Thoracic aorta (tissue), 2 donors: Measurements from ENCODE around the gene MEIS1. TPM values are rescaled to one million over a fixed set of nuclear protein-coding genes. Genes with fewer than 3 reads are reported as not detected.

Experiments
- ATAC-seq: fragments of 150-250 bp; one replicate; pipeline ENCODE4 v1.8.0; 2017; ENCODE audit warnings: low read depth; ENCODE audit not compliant: insufficient number of reproducible peaks, low FRiP score
- DNase-seq: peaks from one replicate; pipeline ENCODE4 v3.0.0-alpha.2; 2020; ENCODE audit warnings: low spot score
- H3K27ac ChIP-seq, 2 donors: fragments of 200-600 bp; sonication (generic); 1 replicate in 1 of 2; 2 replicates in 1 of 2; pipeline ENCODE4 v1.5.1; 2016; ENCODE audit warnings: mild to moderate bottlenecking in 2 of 2, moderate library complexity in 2 of 2
- H3K27me3 ChIP-seq: fragments of 200-600 bp; sonication (generic); replicated peaks from 2 replicates; pipeline ENCODE4 v1.6.0; 2016; ENCODE audit warnings: mild to moderate bottlenecking; ENCODE audit not compliant: insufficient read depth
- H3K36me3 ChIP-seq: fragments of 200-600 bp; sonication (generic); one replicate; pipeline ENCODE4 v1.5.1; 2016
- H3K4me1 ChIP-seq, 2 donors: fragments of 200-600 bp; sonication (generic); 1 replicate in 1 of 2; 2 replicates in 1 of 2; pipeline versions ENCODE4 v1.5.1 to v1.6.0; 2016; ENCODE audit warnings: low read depth in 2 of 2, mild to moderate bottlenecking in 1 of 2; ENCODE audit not compliant: control insufficient read depth in 1 of 2
- H3K4me3 ChIP-seq: fragments of 200-600 bp; sonication (generic); 2 replicates; pipeline ENCODE4 v1.5.1; 2016; ENCODE audit warnings: mild to moderate bottlenecking
- H3K9me3 ChIP-seq: fragments of 200-600 bp; sonication (generic); 2 replicates; pipeline ENCODE4 v1.5.1; 2016
- total RNA-seq, 2 donors: library from RNA; depleted of rRNA; stranded (reverse); fragments of >200 nt; gene quantifications; one replicate each; pipeline versions ENCODE4 v1.1.0 to v1.2.3, GENCODE V29; 2016
- TF ChIP-seq, protein P1 (sequence below): fragments of 200-600 bp; sonication (generic); IDR thresholded peaks from one replicate; pipeline ENCODE4 v1.5.1; 2019; ENCODE audit warnings: antibody characterized with exemption

The MEIS1 gene
- total RNA-seq, 2 donors from 2014 or later = 29.4 to 58.4 TPM

DNA sequence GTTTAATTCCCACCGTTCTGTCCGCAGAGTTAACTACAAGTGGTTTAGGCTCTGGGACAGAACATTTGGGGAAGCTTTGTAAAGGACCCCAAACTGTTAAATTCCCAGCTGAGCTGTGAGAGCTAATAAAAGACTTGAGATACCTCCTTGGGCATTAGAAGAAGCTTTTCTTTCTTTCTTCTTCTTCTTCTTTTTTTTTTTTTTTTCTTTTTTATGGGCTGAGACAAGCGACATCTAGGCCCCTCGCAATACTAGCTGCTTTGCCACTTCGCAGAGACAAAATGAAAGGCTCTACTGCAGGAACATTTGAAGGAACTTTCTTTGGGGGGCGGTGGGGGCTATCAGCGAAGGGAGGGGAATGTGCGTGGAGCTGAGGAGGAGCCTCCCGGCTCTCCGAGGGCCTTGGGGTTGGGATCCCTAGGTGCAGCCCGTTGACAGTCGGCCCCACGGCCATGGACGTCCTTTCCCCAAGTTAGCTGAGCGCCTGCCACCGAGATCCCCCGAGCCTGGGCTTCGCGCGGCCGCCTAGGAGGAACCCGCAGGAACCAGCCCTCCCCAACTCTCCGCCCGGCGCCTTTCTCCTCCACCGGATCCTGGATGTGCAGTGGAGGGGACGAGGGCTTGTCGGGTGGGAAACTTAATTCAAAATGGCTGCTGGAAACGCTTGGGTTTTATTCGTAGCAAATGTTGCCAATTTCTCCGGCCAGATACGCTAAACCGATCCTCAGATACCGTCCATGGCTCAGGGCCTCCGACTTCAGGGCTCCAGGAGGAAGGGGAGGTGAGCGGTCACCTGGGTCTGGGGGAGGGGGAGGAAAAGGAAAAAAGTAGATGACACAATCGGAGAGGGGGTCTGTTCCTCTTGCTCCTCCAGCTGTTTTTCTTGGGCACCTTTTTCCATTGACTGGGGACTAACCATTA, 4.2 kb downstream of the MEIS1 start:
- TF ChIP-seq, protein P1, sequence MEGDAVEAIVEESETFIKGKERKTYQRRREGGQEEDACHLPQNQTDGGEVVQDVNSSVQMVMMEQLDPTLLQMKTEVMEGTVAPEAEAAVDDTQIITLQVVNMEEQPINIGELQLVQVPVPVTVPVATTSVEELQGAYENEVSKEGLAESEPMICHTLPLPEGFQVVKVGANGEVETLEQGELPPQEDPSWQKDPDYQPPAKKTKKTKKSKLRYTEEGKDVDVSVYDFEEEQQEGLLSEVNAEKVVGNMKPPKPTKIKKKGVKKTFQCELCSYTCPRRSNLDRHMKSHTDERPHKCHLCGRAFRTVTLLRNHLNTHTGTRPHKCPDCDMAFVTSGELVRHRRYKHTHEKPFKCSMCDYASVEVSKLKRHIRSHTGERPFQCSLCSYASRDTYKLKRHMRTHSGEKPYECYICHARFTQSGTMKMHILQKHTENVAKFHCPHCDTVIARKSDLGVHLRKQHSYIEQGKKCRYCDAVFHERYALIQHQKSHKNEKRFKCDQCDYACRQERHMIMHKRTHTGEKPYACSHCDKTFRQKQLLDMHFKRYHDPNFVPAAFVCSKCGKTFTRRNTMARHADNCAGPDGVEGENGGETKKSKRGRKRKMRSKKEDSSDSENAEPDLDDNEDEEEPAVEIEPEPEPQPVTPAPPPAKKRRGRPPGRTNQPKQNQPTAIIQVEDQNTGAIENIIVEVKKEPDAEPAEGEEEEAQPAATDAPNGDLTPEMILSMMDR = no peak
- ATAC-seq (no peak), DNase-seq (no peak)
- Histone ChIP-seq H3K9me3 (no peaks in the 10 kb centered on the region), H3K4me3 (peak overlapping the region; percentile 75), H3K27ac (peak overlapping the region; percentile 99 to 100), H3K27me3 (no peaks in the 10 kb centered on the region), H3K36me3 (no peaks in the 10 kb centered on the region), H3K4me1 (peaks cover 0 to 21% of the 10 kb centered on the region in 2 donors)

DNA sequence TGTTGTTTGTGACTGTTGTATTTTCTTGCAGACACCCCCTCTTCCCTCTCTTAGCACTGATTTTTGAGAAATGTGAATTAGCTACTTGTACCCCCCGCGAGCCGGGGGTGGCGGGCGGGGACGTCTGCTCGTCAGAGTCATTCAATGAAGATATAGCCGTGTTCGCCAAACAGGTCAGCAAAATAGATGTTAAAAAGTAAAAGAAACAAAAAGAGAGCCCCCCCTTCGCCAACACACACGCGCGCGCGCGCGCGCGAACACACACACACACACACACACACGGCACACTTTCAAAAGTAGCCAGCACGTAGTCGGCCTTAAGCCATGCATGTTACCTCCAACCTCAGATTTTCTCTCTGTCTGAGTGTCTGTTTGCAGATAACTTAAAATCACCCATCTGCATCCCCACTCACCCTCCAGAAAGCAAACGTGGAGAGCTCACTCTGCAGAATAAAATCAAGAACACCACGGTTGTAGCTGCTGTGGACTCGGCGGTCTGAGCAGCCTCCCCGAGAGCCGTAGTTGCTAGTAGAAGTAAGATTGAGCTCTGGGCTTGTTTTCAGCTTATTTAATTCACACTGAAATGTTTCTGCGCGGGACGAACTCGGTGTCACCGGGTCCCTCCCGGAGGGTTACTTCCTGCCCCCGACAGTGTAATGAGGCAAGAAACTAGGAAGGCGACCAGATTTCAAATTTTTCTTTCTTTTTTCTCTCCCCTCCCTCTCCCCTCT, 5.1 kb downstream of the MEIS1 start:
- ATAC-seq = no peak

DNA sequence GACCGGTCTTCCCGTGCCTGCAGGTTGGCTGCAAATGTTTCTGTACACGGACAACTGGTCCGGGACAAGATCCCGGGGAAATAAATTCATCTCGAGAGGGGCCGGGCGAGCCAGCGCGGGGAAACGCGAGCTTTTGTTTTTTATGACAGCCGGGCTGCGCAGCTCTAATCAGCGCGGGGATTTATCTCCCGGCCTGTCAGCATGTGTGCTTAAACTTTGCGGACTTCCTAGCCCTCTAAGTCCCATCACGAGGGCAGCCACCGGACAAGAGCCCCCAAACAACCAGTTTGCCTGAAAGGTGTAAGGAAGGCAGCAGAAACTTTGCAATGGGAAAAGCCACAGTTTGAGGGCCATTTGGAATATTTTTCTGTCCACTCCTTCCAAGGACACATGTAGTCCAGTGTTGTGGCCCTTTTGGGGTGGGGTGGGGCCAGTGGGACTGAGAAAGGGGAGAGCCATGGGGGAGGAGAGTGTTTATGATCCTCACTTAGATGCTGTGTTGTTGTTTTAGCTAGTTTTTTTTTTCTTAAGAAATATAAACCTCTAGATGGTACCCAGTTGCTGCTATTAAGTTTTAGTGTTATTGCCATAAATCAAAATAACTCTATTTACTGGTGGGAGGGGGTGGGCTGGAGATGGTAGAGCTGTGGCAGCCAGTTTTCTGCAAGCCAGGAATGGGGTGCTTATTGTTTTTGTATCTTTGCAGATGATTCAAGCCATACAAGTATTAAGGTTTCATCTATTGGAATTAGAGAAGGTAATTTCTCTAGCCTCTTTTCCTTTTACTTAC, 6.0 kb downstream of the MEIS1 start:
- H3K27ac ChIP-seq = peak overlapping the region; percentile 99 to 100
- no peaks in the 10 kb centered on the region for H3K9me3 ChIP-seq
- TF ChIP-seq, protein P1 = no peak
- DNase-seq = no peak
- no peaks in the 10 kb centered on the region for H3K36me3 ChIP-seq
- ATAC-seq = no peak
- peaks cover 0 to 26% of the 10 kb centered on the region in 2 donors for H3K4me1 ChIP-seq
- H3K27me3 ChIP-seq = no peaks in the 10 kb centered on the region
- peak overlapping the region; percentile 75 for H3K4me3 ChIP-seq

More for the DNA sequence above, 5.1 kb downstream of the MEIS1 start:
- no peaks in the 10 kb centered on the region for H3K9me3 ChIP-seq
- TF ChIP-seq, protein P1 = no peak
- no peak for DNase-seq
- no peaks in the 10 kb centered on the region for H3K36me3 ChIP-seq
- H3K4me3 ChIP-seq = peak overlapping the region; percentile 75
- H3K27me3 ChIP-seq = no peaks in the 10 kb centered on the region
- peak overlapping the region; percentile 99 to 100 for H3K27ac ChIP-seq
- peaks cover 0 to 24% of the 10 kb centered on the region in 2 donors for H3K4me1 ChIP-seq

DNA sequence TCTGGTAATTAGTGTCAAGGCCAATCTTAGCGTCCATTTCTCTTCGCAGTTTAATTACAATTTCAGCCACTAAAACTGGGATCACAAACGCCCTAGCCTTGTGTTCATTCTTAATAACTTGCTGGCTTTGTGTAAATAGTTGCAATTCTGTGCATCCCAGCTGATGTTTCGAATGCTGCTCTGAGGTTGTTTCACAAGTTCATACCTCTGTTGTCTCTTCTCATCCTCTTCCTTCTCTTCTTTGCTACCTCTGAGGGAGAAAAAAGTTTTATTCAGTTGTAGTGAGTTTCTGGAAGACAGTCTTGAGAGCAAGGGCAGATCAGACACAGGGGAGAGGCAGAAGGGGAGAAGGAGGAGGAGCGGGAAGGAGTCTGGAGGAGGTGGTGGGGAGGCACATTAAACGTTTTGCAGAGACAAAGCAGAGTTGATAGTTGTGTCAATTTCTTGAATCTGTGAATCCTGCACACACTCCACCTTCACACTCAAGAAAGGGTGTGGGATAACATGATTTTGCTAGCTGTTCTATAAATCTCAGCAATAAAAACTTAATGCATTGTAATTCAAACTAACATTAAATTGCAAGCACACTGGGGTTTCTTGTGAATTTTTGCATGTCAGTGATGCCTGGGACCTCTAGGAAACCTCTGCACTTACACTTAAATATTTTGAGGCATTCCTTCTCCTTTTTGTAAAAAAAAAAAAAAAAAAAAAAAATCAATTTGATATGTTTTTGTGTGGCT, 6.8 kb downstream of the MEIS1 start:
- Histone ChIP-seq H3K4me3 (peak overlapping the region; percentile 75), H3K27me3 (no peaks in the 10 kb centered on the region), H3K36me3 (no peaks in the 10 kb centered on the region), H3K4me1 (peaks cover 0 to 30% of the 10 kb centered on the region in 2 donors), H3K27ac (peak overlapping the region; percentile 99 to 100), H3K9me3 (no peaks in the 10 kb centered on the region)
- ATAC-seq (no peak), DNase-seq (no peak)
- TF ChIP-seq, protein P1 = no peak
